ENCODE data around the gene MREG. TPM values are rescaled to one million over a fixed set of nuclear protein-coding genes. Genes with fewer than 3 reads are reported as not detected.

MREG gene
- total RNA-seq: 1.3 and 4.3 TPM in 2 replicates

GRCh38 chr2:216013080-216013909 lies at the start of gene MREG:
Gene MREG, minus strand, starts transcription at chr2:216013551. Its CDS starts 224 bp downstream, at chr2:216013327.
- DNase-seq (ENCODE audit: low read depth): peak; percentile 63
- TF ChIP-seq CTCF (IDR thresholded peaks at IDR 0.05; ENCODE audit: insufficient read depth, low read depth, low read length): peak; percentile 77
- peak within 1 kb of the TSS; percentile 64 for H3K4me3 ChIP-seq (ENCODE audit: low read depth, low read length)

GRCh38 chr2:216059233-216059834 lies 46.0 kb upstream of the MREG start:
- no peak for DNase-seq (ENCODE audit: low read depth)
- no peak overlapping the region for H3K4me3 ChIP-seq (ENCODE audit: low read depth, low read length)
- peak; percentile 21 for TF ChIP-seq CTCF (IDR thresholded peaks at IDR 0.05; ENCODE audit: insufficient read depth, low read depth, low read length)

- no peak for DNase-seq (ENCODE audit: low read depth)
- TF ChIP-seq CTCF (IDR thresholded peaks at IDR 0.05; ENCODE audit: insufficient read depth, low read depth, low read length): no peak
- H3K4me3 ChIP-seq (ENCODE audit: low read depth, low read length): no peak overlapping the region
These were observed 44.4 kb upstream of the MREG start for GRCh38 chr2:216057688-216058193.

- no peak for DNase-seq (ENCODE audit: low read depth)
- TF ChIP-seq CTCF (IDR thresholded peaks at IDR 0.05; ENCODE audit: insufficient read depth, low read depth, low read length): no peak
- H3K4me3 ChIP-seq (ENCODE audit: low read depth, low read length): no peak overlapping the region
These were observed 43.4 kb upstream of the MREG start for GRCh38 chr2:216056739-216057138.

- TF ChIP-seq CTCF (IDR thresholded peaks at IDR 0.05; ENCODE audit: insufficient read depth, low read depth, low read length): no peak
- no peak for DNase-seq (ENCODE audit: low read depth)
- no peak overlapping the region for H3K4me3 ChIP-seq (ENCODE audit: low read depth, low read length)
These were observed 42.3 kb upstream of the MREG start for GRCh38 chr2:216055680-216056079.

GRCh38 chr2:216052420-216052819 lies 39.1 kb upstream of the MREG start:
- no peak overlapping the region for H3K4me3 ChIP-seq (ENCODE audit: low read depth, low read length)
- no peak for DNase-seq (ENCODE audit: low read depth)
- no peak for TF ChIP-seq CTCF (IDR thresholded peaks at IDR 0.05; ENCODE audit: insufficient read depth, low read depth, low read length)
